Naive thymus-derived CD4-positive, alpha-beta T cell (primary cell): Measurements from ENCODE around the gene MTFR1L. TPM values are rescaled to one million over a fixed set of nuclear protein-coding genes. Genes with fewer than 3 reads are reported as not detected.
A peak's percentile ranks its signal among the peaks of the same experiment; 100 is the strongest.

Source experiments
- ATAC-seq: fragments of 150-1000 bp; cut with Tn5 transposase; 2 replicates; pipeline ENCODE4 v1.10.0; 2021; ENCODE audit warnings: mild to moderate bottlenecking, moderate library complexity
- CTCF ChIA-PET: fragments of 350-600 bp; sonication (Branson Sonifier 250); formaldehyde crosslinking; loops from one replicate; lab custom pipeline; 2021; ENCODE audit warnings: antibody characterized with exemption; lab: Charles Lee
- POLR2A ChIA-PET: fragments of 350-600 bp; sonication (Branson Sonifier 250); formaldehyde crosslinking; loops from one replicate; lab custom pipeline; 2021; ENCODE audit warnings: antibody characterized with exemption, inconsistent platforms; lab: Charles Lee
- DNase-seq, 9 donors: peaks; one replicate each; pipeline versions ENCODE4 v3.0.0 to v3.0.0-alpha.2; 2020 to 2022; ENCODE audit warnings: mixed read lengths in 1 of 9
- H3K27ac ChIP-seq: one replicate; pipeline ENCODE4 v1.7.0; 2013; ENCODE audit warnings: mild to moderate bottlenecking, low read depth, low read length, moderate library complexity
- H3K27me3 ChIP-seq, 2 donors: one replicate each; pipeline ENCODE4 v1.7.0; 2013; ENCODE audit warnings: low read length in 2 of 2, mild to moderate bottlenecking in 2 of 2, moderate library complexity in 2 of 2; ENCODE audit not compliant: control insufficient read depth in 2 of 2, insufficient read depth in 2 of 2
- H3K36me3 ChIP-seq, 3 experiments: 1 replicate in 2 of 3; 2 replicates in 1 of 3; pipeline ENCODE4 v1.7.0; 2013; ENCODE audit warnings: low read length in 3 of 3, mild to moderate bottlenecking in 3 of 3, moderate library complexity in 1 of 3; ENCODE audit not compliant: insufficient read depth in 3 of 3, control insufficient read depth in 2 of 3
- H3K4me1 ChIP-seq, 2 donors: one replicate each; pipeline ENCODE4 v1.7.0; 2013; ENCODE audit warnings: low read length in 2 of 2, mild to moderate bottlenecking in 2 of 2, moderate library complexity in 1 of 2; ENCODE audit not compliant: control insufficient read depth in 2 of 2, insufficient read depth in 2 of 2
- H3K4me3 ChIP-seq: 2 replicates; pipeline ENCODE4 v1.7.0; 2013; ENCODE audit warnings: mild to moderate bottlenecking, low read length
- H3K9me3 ChIP-seq, 3 experiments: 1 replicate in 2 of 3; 2 replicates in 1 of 3; pipeline ENCODE4 v1.7.0; 2013; ENCODE audit warnings: low read length in 3 of 3; ENCODE audit not compliant: control insufficient read depth in 2 of 3
- H3K27ac Mint-ChIP-seq, 9 donors: one replicate each; pipeline ENCODE4 v1.8.0; 2020 to 2022; ENCODE audit warnings: mixed read lengths in 9 of 9, mild to moderate bottlenecking in 8 of 9, moderate library complexity in 5 of 9, inconsistent platforms in 2 of 9
- H3K27me3 Mint-ChIP-seq, 5 donors: one replicate each; pipeline ENCODE4 v1.8.0; 2021 to 2022; ENCODE audit warnings: mixed read lengths in 5 of 5, mild to moderate bottlenecking in 1 of 5
- H3K36me3 Mint-ChIP-seq, 5 donors: one replicate each; pipeline ENCODE4 v1.8.0; 2020 to 2022; ENCODE audit warnings: mixed read lengths in 5 of 5, mild to moderate bottlenecking in 3 of 5, inconsistent platforms in 1 of 5
- H3K4me1 Mint-ChIP-seq, 7 donors: one replicate each; pipeline ENCODE4 v1.8.0; 2020 to 2022; ENCODE audit warnings: mixed read lengths in 7 of 7, mild to moderate bottlenecking in 3 of 7, inconsistent platforms in 1 of 7
- H3K4me3 Mint-ChIP-seq, 10 donors: one replicate each; pipeline ENCODE4 v1.8.0; 2020 to 2022; ENCODE audit warnings: mild to moderate bottlenecking in 10 of 10, mixed read lengths in 10 of 10, moderate library complexity in 6 of 10, inconsistent platforms in 2 of 10
- H3K9me3 Mint-ChIP-seq, 11 donors: one replicate each; pipeline ENCODE4 v1.8.0; 2020 to 2022; ENCODE audit warnings: mixed read lengths in 11 of 11, mild to moderate bottlenecking in 4 of 11, inconsistent platforms in 1 of 11, moderate library complexity in 1 of 11
- intact Hi-C, 2 donors: fragments of 100-400 bp; cut with micrococcal nuclease; formaldehyde crosslinking; loops; one replicate each; pipeline ENCODE4 v1.15.1; 2023
- polyA plus RNA-seq, 2 donors: library from polyadenylated mRNA; unstranded; fragments of 300-500 nt; fragmentation: Illumina TruSeq; gene quantifications; one replicate each; pipeline ENCODE4 v1.2.3, GENCODE V29; 2021
- total RNA-seq, 6 experiments: library from RNA in 5 of 6; stranded (reverse) in 5 of 6; gene quantifications; 1 replicate in 5 of 6; 2 replicates in 1 of 6; pipeline ENCODE4 v1.2.3 and lab custom pipeline; 2021 to 2026

MTFR1L gene
- total and polyA plus RNA-seq, 7 experiments from 2014 or later = 39.6 to 60.2 (median 42.4) TPM

GRCh38 chr1:25863486-25864262 is 43.9 kb downstream of the MTFR1L start:
- Histone ChIP-seq H3K4me3 (no peak overlapping the region), H3K27ac (no peak overlapping the region), H3K4me1 (peaks cover 8 to 9% of the 10 kb centered on the region in 2 donors), H3K27me3 (no peaks in the 10 kb centered on the region), H3K9me3 (no peaks in the 10 kb centered on the region), H3K36me3 (no peaks in the 10 kb centered on the region)
- Mint-ChIP-seq H3K27ac (peak overlapping the region in 1 of 9 donors; percentile 67), H3K36me3 (peaks cover 0 to 9% (median 0%) of the 10 kb centered on the region in 5 donors), H3K9me3 (no peaks in the 10 kb centered on the region), H3K4me3 (no peak overlapping the region), H3K27me3 (no peaks in the 10 kb centered on the region), H3K4me1 (peaks cover 0 to 25% (median 18%) of the 10 kb centered on the region in 7 donors)
- DNase-seq (no peak), ATAC-seq (no peak)
- intact Hi-C loops = no loop called here
- ChIA-PET POLR2A (interaction anchor here (0.6 kb wide), 1 partner anchor 131 kb away, joined by 3 read pairs; no protein-coding TSS in a partner anchor), CTCF (interaction anchor here (0.6 to 1.1 kb wide), 3 partner anchors 27 to 291 kb away, joined by 3 read pairs; partner anchors contain the start of gene PAFAH2)

DNA sequence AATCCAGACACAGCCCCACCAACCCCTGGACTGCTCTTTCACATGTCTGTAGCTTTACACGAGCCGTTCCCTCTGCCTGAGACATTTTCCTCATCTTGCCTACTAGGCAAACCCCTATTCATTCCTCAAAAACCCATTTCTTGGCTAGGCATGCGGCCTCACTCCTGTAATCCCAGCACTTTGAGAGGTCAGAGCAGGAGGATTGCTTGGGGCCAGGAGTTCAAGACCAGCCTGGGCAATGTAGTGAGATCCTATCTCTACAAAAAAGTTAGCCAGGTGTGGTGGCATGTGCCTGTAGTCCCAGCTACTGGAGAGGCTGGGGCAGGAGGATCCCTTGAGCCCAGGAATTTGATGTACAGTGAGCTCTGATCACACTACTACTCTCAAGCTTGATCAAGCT is 44.7 kb downstream of the MTFR1L start:
- H3K36me3 Mint-ChIP-seq = peaks cover 0 to 9% (median 0%) of the 10 kb centered on the region in 5 donors
- no peak overlapping the region for H3K27ac ChIP-seq
- no peaks in the 10 kb centered on the region for H3K36me3 ChIP-seq
- ChIA-PET CTCF (interaction anchor here (0.9 to 1.1 kb wide), 2 partner anchors 29 to 291 kb away, joined by 3 read pairs; no protein-coding TSS in a partner anchor), POLR2A (interaction anchor here (0.6 to 1.2 kb wide), 2 partner anchors 14 to 130 kb away, joined by 3 read pairs; no protein-coding TSS in a partner anchor)
- H3K4me1 Mint-ChIP-seq = peaks cover 0 to 17% (median 12%) of the 10 kb centered on the region in 7 donors
- no peaks in the 10 kb centered on the region for H3K27me3 Mint-ChIP-seq
- intact Hi-C loops = no loop called here
- no peaks in the 10 kb centered on the region for H3K9me3 Mint-ChIP-seq
- H3K4me1 ChIP-seq = peaks cover 3 to 4% of the 10 kb centered on the region in 2 donors
- no peak overlapping the region for H3K4me3 ChIP-seq
- no peaks in the 10 kb centered on the region for H3K9me3 ChIP-seq
- no peak overlapping the region for H3K4me3 Mint-ChIP-seq
- DNase-seq (no peak), ATAC-seq (no peak)
- H3K27me3 ChIP-seq = no peaks in the 10 kb centered on the region
- H3K27ac Mint-ChIP-seq = no peak overlapping the region

GRCh38 chr1:25866288-25866687 is 46.5 kb downstream of the MTFR1L start:
- DNase-seq = no peak
- POLR2A ChIA-PET = interaction anchor here (0.6 kb wide), 1 partner anchor 752 kb away, joined by 4 read pairs; no protein-coding TSS in a partner anchor
- H3K9me3 ChIP-seq = no peaks in the 10 kb centered on the region

DNA sequence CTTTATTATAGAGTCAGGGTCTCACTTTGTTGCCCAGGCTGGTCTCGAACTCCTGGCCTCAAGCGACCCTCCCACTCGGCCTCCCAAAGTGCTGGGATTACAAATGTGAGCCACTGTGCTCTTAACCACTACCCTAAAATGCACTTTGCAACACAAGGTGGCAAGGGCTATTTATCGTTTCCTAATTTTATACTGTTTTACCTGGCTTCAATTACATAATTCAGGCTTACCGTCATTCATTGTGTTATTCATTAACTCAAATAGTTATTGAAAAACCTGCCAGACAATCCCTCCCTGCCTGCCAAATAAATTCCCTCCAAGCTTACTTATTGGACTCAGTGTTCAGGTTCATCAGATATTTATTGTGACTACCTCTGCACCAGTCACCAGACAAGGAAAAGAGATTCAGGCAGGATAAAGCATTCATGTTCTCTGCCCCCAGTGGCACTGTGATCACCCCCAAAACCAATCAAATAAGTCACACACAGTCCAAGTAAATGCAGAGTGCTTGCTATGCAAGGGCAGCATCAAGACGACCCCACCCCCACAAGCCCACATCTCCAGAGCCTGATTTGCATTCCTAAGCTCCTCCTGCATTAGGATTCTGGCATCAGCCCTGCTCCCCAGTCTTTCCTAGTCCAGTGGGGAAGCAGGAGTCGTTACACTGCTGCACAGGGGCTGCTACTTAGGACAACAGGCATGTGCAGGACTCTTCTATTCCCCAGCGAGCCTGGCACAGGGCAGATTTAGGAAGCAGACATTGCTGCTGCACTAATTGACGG is 47.6 kb downstream of the MTFR1L start:
- Histone ChIP-seq H3K27me3 (no peaks in the 10 kb centered on the region), H3K27ac (no peak overlapping the region), H3K4me3 (no peak overlapping the region), H3K9me3 (no peaks in the 10 kb centered on the region), H3K4me1 (no peaks in the 10 kb centered on the region), H3K36me3 (no peaks in the 10 kb centered on the region)
- H3K27ac Mint-ChIP-seq = no peak overlapping the region
- ChIA-PET CTCF (no interaction called here), POLR2A (no interaction called here)
- no peak for DNase-seq
- intact Hi-C loops = no loop called here
- no peaks in the 10 kb centered on the region for H3K27me3 Mint-ChIP-seq
- H3K4me1 Mint-ChIP-seq = peaks cover 0 to 8% (median 0%) of the 10 kb centered on the region in 7 donors
- H3K4me3 Mint-ChIP-seq = no peak overlapping the region
- H3K36me3 Mint-ChIP-seq = peaks cover 0 to 9% (median 0%) of the 10 kb centered on the region in 5 donors
- H3K9me3 Mint-ChIP-seq = no peaks in the 10 kb centered on the region
- ATAC-seq = no peak

More at GRCh38 chr1:25866288-25866687, 46.5 kb downstream of the MTFR1L start:
- Mint-ChIP-seq H3K4me1 (peaks cover 0 to 8% (median 4%) of the 10 kb centered on the region in 7 donors), H3K4me3 (no peak overlapping the region), H3K27me3 (no peaks in the 10 kb centered on the region), H3K36me3 (peaks cover 0 to 9% (median 0%) of the 10 kb centered on the region in 5 donors), H3K9me3 (no peaks in the 10 kb centered on the region), H3K27ac (peak overlapping the region in 1 of 9 donors; percentile 78)
- no peak for ATAC-seq
- intact Hi-C loops = no loop called here
- no peaks in the 10 kb centered on the region for H3K4me1 ChIP-seq
- no peaks in the 10 kb centered on the region for H3K36me3 ChIP-seq
- H3K4me3 ChIP-seq = no peak overlapping the region
- no peaks in the 10 kb centered on the region for H3K27me3 ChIP-seq
- CTCF ChIA-PET = no interaction called here
- no peak overlapping the region for H3K27ac ChIP-seq

- peaks cover 9 to 11% of the 10 kb centered on the region in 2 donors for H3K4me1 ChIP-seq
- ChIA-PET POLR2A (interaction anchor here (0.8 to 1.8 kb wide), 2 partner anchors 10 to 51 kb away, joined by 4 to 5 read pairs; partner anchors contain the start of genes AUNIP and MTFR1L), CTCF (no interaction called here)
- intact Hi-C loops = no loop called here
- no peaks in the 10 kb centered on the region for H3K9me3 ChIP-seq
- Mint-ChIP-seq H3K4me1 (peaks cover 0 to 11% (median 4%) of the 10 kb centered on the region in 7 donors), H3K9me3 (no peaks in the 10 kb centered on the region), H3K27me3 (peaks cover 0 to 4% (median 0%) of the 10 kb centered on the region in 5 donors), H3K4me3 (no peak overlapping the region), H3K36me3 (no peaks in the 10 kb centered on the region), H3K27ac (peak overlapping the region in 1 of 9 donors; percentile 20)
- no peaks in the 10 kb centered on the region for H3K36me3 ChIP-seq
- no peak for DNase-seq
- no peak overlapping the region for H3K27ac ChIP-seq
- no peak overlapping the region for H3K4me3 ChIP-seq
- no peaks in the 10 kb centered on the region for H3K27me3 ChIP-seq
- ATAC-seq = no peak
Measured at GRCh38 chr1:25869909-25870606, 50.3 kb downstream of the MTFR1L start.

- H3K4me3 ChIP-seq = no peak overlapping the region
- no peaks in the 10 kb centered on the region for H3K36me3 ChIP-seq
- POLR2A ChIA-PET = interaction anchor here (0.8 to 1.8 kb wide), 2 partner anchors 11 to 51 kb away, joined by 4 to 5 read pairs; partner anchors contain the start of genes AUNIP and MTFR1L
- peaks cover 0 to 11% (median 5%) of the 10 kb centered on the region in 7 donors for H3K4me1 Mint-ChIP-seq
- peaks cover 0 to 4% (median 0%) of the 10 kb centered on the region in 5 donors for H3K27me3 Mint-ChIP-seq
- H3K9me3 ChIP-seq = no peaks in the 10 kb centered on the region
- CTCF ChIA-PET = interaction anchor here (0.7 kb wide), 1 partner anchor 30 kb away, joined by 3 read pairs; no protein-coding TSS in a partner anchor
- peaks cover 9 to 11% of the 10 kb centered on the region in 2 donors for H3K4me1 ChIP-seq
- intact Hi-C loops = no loop called here
- DNase-seq = no peak
- H3K27ac ChIP-seq = no peak overlapping the region
- no peaks in the 10 kb centered on the region for H3K27me3 ChIP-seq
- no peak overlapping the region for H3K4me3 Mint-ChIP-seq
- H3K27ac Mint-ChIP-seq = peak overlapping the region in 1 of 9 donors; percentile 20
- no peaks in the 10 kb centered on the region for H3K9me3 Mint-ChIP-seq
- H3K36me3 Mint-ChIP-seq = no peaks in the 10 kb centered on the region
- ATAC-seq = no peak
Measured at GRCh38 chr1:25870614-25871013, 50.9 kb downstream of the MTFR1L start.
